ENCODE results near the gene GJD4.

GJD4 gene

GRCh38 chr10:35564341-35564968, 40.7 kb upstream of the GJD4 start:
- Histone ChIP-seq H3K9me2 (replicated peaks; ENCODE audit: low read depth, low read length) (no peaks in the 10 kb centered on the region), H3K9ac (ENCODE audit: low read depth, low read length, poor library complexity, severe bottlenecking) (peak overlapping the region; percentile 25), H3K4me1 (ENCODE audit: insufficient read depth, low read length, poor library complexity, severe bottlenecking) (peaks cover 12% of the 10 kb centered on the region), H3K4me3 (ENCODE audit: low read length, poor library complexity, severe bottlenecking) (no peak overlapping the region), H3F3A (ENCODE audit: low read depth) (no peaks in the 10 kb centered on the region), H3K9me3 (ENCODE audit: insufficient read depth, low read depth, low read length) (no peaks in the 10 kb centered on the region), H4K20me1 (ENCODE audit: insufficient read depth, low read length, poor library complexity, severe bottlenecking) (no peaks in the 10 kb centered on the region), H3K27me3 (ENCODE audit: insufficient read depth, low read length, poor library complexity, severe bottlenecking) (no peaks in the 10 kb centered on the region), H3K36me3 (ENCODE audit: insufficient read depth, low read length) (peaks cover 63% of the 10 kb centered on the region; the same call in 1 of the 2 replicates), H2AFZ (ENCODE audit: low read length) (no peak overlapping the region), H3K79me2 (ENCODE audit: insufficient read depth, low read length) (no peaks in the 10 kb centered on the region), H3K4me2 (ENCODE audit: low read depth, low read length, poor library complexity, severe bottlenecking) (peak overlapping the region; percentile 27)
- no peak for TF ChIP-seq EZH2phosphoT487 (IDR thresholded peaks at IDR 0.05; ENCODE audit: borderline replicate concordance)
- TF ChIP-seq, protein P1, sequence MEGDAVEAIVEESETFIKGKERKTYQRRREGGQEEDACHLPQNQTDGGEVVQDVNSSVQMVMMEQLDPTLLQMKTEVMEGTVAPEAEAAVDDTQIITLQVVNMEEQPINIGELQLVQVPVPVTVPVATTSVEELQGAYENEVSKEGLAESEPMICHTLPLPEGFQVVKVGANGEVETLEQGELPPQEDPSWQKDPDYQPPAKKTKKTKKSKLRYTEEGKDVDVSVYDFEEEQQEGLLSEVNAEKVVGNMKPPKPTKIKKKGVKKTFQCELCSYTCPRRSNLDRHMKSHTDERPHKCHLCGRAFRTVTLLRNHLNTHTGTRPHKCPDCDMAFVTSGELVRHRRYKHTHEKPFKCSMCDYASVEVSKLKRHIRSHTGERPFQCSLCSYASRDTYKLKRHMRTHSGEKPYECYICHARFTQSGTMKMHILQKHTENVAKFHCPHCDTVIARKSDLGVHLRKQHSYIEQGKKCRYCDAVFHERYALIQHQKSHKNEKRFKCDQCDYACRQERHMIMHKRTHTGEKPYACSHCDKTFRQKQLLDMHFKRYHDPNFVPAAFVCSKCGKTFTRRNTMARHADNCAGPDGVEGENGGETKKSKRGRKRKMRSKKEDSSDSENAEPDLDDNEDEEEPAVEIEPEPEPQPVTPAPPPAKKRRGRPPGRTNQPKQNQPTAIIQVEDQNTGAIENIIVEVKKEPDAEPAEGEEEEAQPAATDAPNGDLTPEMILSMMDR (conservative IDR thresholded peaks at IDR 0.05; ENCODE audit: low read length): no peak

- peaks cover 12% of the 10 kb centered on the region for H3K4me1 ChIP-seq (ENCODE audit: insufficient read depth, low read length, poor library complexity, severe bottlenecking)
- no peak overlapping the region for H3K9ac ChIP-seq (ENCODE audit: low read depth, low read length, poor library complexity, severe bottlenecking)
- H3K36me3 ChIP-seq (ENCODE audit: insufficient read depth, low read length): peaks cover 62% of the 10 kb centered on the region; the same call in 1 of the 2 replicates
- H2AFZ ChIP-seq (ENCODE audit: low read length): no peak overlapping the region
- H3K4me3 ChIP-seq (ENCODE audit: low read length, poor library complexity, severe bottlenecking): no peak overlapping the region
- H4K20me1 ChIP-seq (ENCODE audit: insufficient read depth, low read length, poor library complexity, severe bottlenecking): no peaks in the 10 kb centered on the region
- TF ChIP-seq, protein P1 (conservative IDR thresholded peaks at IDR 0.05; ENCODE audit: low read length): no peak
- TF ChIP-seq EZH2phosphoT487 (IDR thresholded peaks at IDR 0.05; ENCODE audit: borderline replicate concordance): no peak
- no peaks in the 10 kb centered on the region for H3K9me3 ChIP-seq (ENCODE audit: insufficient read depth, low read depth, low read length)
- H3K9me2 ChIP-seq (replicated peaks; ENCODE audit: low read depth, low read length): no peaks in the 10 kb centered on the region
- no peaks in the 10 kb centered on the region for H3F3A ChIP-seq (ENCODE audit: low read depth)
- no peaks in the 10 kb centered on the region for H3K27me3 ChIP-seq (ENCODE audit: insufficient read depth, low read length, poor library complexity, severe bottlenecking)
- no peak overlapping the region for H3K4me2 ChIP-seq (ENCODE audit: low read depth, low read length, poor library complexity, severe bottlenecking)
- H3K79me2 ChIP-seq (ENCODE audit: insufficient read depth, low read length): no peaks in the 10 kb centered on the region
Measured at GRCh38 chr10:35565602-35566081, 39.5 kb upstream of the GJD4 start.

GRCh38 chr10:35567951-35568350, 37.2 kb upstream of the GJD4 start:
- H2AFZ ChIP-seq (ENCODE audit: low read length): no peak overlapping the region
- H3K4me2 ChIP-seq (ENCODE audit: low read depth, low read length, poor library complexity, severe bottlenecking): no peak overlapping the region
- no peaks in the 10 kb centered on the region for H4K20me1 ChIP-seq (ENCODE audit: insufficient read depth, low read length, poor library complexity, severe bottlenecking)
- no peaks in the 10 kb centered on the region for H3F3A ChIP-seq (ENCODE audit: low read depth)
- no peaks in the 10 kb centered on the region for H3K9me2 ChIP-seq (replicated peaks; ENCODE audit: low read depth, low read length)
- no peak overlapping the region for H3K9ac ChIP-seq (ENCODE audit: low read depth, low read length, poor library complexity, severe bottlenecking)
- TF ChIP-seq, protein P1 (conservative IDR thresholded peaks at IDR 0.05; ENCODE audit: low read length): no peak
- TF ChIP-seq EZH2phosphoT487 (IDR thresholded peaks at IDR 0.05; ENCODE audit: borderline replicate concordance): no peak
- peaks cover 12% of the 10 kb centered on the region for H3K4me1 ChIP-seq (ENCODE audit: insufficient read depth, low read length, poor library complexity, severe bottlenecking)
- no peaks in the 10 kb centered on the region for H3K9me3 ChIP-seq (ENCODE audit: insufficient read depth, low read depth, low read length)
- no peaks in the 10 kb centered on the region for H3K27me3 ChIP-seq (ENCODE audit: insufficient read depth, low read length, poor library complexity, severe bottlenecking)
- H3K4me3 ChIP-seq (ENCODE audit: low read length, poor library complexity, severe bottlenecking): no peak overlapping the region
- H3K36me3 ChIP-seq (ENCODE audit: insufficient read depth, low read length): peaks cover 47% of the 10 kb centered on the region; the same call in 1 of the 2 replicates
- no peaks in the 10 kb centered on the region for H3K79me2 ChIP-seq (ENCODE audit: insufficient read depth, low read length)
